ENCODE data around the gene GPSM1.
"Not testable (repeated sequence)": the region's sequence is repeated elsewhere in the genome, so short reads cannot be mapped to it uniquely, and the experiment has no call there.

GPSM1 gene

DNA sequence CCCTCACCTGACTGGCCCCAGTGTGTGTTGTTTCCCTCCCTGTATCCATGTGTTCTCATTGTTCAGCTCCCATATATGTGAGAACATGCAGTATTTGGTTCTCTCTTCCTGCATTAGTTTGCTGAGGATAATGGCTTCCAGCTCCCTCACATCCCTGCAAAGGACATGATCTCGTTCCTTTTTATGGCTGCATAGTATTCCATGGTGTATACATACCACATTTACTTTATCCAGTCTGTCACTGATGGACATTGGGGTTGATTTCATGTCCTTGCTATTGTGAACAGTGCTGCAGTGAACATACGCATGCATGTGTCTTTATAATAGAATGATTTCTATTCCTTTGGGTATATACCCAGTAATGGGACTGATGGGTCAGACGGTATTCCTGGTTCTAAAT, 7.4 kb upstream of the GPSM1 start:
- not testable (repeated sequence) for DNase-seq

DNA sequence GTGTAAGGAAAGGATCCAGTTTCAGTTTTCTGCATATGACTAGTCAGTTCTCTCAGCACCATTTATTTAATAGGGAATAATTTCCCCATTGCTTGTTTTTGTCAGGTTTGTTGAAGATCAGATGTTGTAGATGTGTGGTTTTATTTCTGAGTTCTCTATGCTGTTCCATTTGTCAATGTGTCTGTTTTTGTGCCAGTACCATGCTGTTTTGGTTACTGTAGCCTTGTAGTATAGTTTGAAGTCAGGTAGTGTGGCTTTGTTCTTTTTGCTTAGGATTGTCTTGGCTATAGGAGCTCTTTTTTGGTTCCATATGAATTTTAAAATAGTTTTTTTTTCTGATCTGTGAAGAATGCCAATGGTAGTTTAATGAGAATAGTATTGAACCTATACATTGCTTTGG, 6.4 kb upstream of the GPSM1 start:
- DNase-seq: not testable (repeated sequence)

DNA sequence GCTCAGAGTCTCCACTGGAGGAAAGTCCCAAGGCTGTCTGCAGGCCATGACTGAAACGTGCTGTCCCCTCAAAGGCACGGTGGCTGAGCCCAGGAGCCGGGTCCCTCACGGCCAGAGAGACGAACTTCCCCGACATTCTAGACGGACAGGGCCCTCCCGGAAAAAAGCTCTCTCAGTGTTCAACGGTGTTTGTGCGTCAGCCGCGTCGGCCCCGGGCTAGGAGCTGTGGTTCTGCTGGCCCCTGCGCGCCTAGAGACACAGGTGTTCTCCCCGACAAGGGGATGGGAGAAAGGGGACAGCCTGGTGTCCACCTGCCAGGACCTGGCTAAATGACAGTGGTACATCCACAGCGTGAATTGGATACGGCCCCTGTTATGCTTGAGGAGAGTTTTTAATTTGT, 5.8 kb upstream of the GPSM1 start:
- no peak for DNase-seq

DNA sequence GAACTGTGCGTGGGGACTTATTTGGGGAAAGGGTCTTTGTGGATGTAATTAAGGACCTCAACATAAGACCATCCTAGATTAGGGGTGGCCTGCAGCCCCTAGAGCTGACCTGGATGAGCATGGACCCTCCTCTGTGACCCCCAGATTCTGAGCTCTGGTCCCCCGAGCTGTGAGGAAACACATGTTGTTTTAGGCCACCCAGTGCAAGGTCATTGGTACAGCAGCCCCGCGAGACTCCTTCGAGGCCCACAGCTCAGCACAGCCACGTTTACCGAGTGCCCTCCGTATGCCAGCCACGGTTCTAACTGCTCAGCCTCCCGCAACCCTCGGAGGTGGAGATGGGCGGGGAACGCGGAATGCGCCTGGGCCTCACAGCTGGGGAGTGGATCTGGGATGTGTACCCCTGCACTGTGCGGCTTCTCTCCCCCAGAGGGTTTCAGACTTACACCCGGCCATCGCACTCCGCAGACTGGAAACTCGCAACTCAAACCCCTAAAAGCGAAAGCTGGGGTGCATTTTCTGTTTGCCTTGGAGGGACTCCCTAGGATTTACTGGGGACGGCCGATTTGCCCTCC, 4.5 kb upstream of the GPSM1 start:
- DNase-seq: no peak

DNA sequence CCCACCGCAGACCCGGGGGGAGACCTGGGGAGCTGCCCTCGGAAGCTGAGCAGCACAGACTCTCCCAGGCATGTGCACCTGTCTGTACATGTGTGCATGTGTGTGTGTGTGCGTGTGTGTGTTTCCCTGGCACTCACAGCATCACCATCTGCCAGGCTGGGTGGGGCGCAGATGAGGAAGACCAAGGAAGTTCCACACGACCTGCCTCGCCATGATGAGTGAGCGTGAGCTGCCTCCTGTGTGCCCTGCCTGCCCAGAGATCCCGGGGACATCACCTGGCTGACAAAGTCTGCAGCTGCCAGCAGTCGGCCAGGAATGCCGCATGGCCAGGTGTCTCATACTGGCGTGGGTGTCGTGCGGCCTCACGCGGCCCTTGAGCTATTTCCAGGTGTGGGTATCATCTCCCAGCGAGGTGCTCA, 4.0 kb upstream of the GPSM1 start:
- DNase-seq: no peak

DNA sequence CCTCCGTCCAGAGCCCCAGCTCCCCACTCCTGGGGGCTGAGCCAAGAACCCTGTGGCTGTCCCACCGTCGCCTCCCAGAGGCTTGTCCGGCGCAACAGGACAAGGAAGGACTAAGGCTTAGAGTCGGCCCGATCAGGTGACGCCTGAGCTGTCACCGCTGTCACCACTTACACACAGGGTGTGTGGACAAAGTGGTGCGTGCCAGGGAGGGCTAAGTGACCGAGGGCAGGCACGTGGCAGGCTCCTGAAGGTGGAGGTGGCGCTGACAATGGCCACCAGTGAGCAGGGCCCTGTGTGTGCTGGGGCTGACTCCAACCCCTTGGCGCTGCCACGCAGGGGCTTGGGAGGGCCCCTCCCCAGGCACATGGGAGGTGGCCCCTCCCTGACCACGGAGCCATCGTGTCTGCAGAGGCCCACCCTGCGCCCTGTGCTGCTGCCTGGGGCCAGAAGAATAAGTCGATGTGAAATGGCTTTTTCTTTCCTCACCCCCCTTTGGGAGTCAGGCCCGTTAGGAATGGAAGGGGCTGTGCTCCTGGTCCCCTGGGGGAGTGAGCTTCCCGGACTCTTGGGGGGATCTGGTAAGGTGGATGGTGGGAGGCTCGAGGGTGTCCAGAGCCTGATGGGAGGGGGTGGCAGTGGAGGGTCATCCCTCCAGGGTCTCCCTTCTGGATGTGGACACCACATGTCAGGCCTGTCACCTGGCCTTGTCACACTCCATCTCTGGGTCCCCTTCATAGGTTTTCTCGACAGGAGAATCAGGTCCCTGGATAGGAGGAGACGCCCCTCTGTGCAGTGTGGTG, 2.6 kb upstream of the GPSM1 start:
- DNase-seq: no peak

DNA sequence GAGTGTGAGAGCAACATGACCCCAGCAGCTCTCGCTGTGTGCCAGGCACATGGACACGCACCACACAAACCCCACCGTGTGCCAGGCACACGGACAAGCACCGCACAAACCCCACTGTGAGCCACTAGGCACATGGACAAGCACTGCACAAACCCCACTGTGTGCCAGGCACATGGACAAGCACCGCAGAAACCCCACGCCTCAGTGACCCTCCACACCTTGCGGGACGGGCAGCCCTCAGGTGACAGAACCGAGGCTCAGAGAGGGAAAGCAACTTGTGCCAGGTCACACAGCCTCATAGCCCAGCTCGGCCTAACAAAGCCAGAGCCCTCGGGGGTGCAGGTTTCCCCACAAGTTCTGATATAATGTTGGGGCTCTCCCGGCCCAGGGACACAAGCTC, 2.0 kb upstream of the GPSM1 start:
- DNase-seq: no peak

DNA sequence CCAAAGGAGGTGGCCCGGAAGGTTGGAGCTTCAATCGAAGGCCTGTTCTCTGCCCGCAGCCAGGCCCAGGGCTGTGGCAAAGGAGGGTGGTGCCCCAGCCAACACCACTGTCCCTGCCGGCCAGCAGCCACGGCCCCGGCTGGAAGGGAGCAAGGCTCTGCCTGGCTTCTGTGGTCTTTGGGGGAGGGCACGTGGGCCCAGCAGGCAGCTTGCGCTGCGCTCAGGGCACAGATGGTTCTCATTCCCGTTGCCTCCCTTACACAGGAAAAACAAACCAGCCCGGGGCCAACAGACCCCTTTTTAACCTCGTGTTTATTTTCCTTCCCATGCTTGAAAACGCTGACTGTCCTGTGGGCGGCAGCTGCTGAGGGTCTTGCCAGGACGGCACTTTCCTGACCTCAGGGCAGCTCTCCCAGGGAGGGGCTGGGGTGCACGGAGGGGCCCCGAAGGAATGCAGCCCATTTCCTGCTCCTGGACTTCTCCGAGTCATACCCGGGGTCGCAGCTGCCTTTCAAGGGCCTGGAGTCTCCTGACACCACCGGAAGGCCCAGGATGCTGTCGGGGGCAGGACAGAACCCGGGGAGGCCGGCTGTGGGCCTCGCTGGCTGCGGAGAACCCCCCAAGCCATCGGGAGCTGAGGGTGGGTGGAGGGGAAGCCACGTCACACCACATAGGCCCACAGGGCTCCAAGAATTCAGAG, 1.1 kb upstream of the GPSM1 start:
- DNase-seq: no peak

DNA sequence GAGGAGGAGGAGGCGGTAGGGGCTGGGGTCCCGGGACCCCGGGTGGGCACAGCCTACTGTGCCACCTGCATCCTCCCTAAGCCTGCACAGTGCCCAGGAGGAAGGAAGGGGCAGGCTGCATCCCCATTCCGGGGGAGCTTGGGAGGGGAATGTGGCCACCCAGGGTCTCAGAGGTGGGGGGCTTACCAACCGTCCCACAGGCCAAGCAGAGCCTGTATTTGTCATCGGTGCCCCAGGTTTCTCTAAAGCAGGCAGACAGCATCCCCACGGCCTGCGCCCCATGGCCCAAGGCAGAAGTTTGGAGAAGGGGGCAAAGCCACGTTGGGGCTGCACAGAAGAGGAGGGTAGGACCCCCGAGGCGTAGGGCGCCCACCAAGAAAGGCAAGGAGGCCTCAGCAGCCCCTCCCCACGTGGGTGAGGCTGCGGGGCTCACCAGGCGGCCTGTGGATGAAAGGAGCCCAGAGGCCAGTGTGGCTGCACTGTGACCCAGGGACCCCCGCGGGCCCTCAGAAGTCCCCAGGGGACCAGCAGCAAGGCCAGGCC, 507 bp upstream of the GPSM1 start:
- no peak for DNase-seq

DNA sequence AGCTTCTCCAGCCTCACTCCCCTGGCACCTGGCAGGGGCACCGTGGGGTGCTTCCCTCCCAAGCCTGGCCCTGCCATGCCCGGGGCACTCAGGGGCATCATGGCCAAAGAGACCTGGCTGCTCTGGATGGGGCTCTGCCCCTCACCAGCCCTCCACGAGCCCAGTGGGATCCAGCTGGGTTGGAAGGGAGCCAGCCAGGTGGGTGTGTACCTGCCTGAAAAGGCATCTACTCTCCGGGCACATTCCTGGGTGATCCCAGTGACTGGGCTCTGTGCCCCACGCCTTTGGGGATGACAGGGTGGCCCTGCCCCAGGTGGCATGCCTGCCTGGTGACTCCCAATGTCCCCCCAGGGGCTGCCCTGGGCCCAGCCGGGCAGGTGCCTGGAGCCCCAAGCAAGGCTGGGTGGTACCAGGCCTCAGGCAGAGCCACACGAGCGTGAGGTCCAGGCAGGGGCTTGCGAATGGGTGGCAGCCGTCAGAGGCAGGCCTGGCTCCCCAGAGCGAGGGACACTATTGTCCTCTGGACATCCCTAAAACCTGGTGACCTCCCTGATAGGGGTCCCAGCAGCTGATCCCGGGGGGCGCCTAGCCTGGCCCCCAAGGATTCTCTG, 777 bp downstream of the GPSM1 start:
- DNase-seq: no peak

DNA sequence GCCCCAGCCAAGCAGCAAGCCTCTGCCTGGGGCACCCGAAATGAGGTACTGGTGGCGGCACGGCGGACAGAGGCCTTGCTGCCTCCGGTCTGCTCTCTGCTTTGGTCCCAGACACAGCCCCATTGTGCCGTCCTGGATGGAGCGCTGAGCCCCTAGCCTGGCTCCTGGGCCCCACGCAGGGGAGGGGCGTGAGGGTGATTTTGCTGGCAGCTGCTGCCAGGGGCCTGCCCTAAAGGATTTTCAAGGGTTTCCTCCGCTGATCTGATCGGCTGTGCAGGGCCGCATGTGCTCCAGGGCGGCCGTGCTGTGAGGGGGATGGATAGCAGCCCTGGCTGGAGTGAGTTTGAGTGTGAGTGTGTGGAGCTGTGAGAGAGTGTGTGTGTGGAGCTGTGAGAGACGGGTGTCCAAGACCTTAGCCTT, 1.3 kb downstream of the GPSM1 start:
- DNase-seq: no peak

DNA sequence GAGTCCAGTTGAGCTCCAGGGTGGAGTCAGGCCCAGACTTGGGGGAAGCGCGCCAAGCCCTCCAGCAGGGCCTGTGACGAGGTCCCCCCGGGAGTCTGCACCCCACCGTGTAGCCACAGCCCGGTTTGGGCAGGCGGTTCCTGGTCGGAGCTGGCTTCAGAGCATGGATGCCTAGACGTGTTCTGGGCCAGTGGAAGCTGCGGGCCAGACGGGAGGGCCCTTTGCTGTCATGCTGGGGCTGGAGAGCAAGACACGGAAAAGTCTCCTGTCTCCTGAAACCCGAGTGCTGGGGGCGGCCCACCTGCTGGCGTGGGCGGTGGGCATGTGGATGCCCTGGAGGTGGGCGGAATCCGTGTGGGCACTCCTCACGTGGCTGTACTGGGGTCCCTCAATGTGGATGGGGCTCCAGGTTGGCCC, 1.9 kb downstream of the GPSM1 start:
- DNase-seq: no peak

DNA sequence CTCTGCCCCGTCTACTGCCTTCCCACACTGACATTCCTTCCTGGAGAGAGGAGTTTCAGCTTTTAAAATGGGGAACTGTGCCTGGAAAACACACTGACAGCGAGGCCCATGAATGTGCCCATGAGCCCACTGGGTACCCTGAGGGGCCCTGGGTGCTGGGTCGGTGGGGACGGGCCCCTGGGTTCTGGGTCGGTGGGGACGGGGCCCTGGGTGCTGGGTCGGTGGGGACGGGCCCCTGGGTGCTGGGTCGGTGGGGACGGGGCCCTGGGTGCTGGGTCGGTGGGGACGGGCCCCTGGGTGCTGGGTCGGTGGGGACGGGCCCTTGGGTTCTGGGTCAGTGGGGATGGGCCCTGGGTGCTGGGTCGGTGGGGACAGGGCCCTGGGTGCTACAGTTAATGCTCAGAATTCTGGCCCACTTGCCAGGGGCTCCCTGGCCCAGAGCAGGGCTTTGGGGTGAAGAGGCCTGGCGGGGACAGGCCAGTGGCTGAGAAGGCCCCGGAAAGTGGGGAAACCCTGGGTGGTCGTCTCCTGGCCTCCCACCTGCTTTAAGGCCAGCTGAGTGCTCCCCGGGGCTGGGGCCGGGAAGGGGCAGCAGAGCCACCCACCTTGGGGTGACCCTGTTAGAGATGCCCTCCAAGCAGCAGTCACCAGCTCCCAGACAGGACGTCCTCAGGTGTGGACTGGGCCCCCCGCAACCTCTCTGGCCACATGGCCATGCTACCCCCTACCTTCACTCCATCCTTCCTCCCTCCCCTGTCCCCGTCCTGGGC, 2.5 kb downstream of the GPSM1 start:
- no peak for DNase-seq

DNA sequence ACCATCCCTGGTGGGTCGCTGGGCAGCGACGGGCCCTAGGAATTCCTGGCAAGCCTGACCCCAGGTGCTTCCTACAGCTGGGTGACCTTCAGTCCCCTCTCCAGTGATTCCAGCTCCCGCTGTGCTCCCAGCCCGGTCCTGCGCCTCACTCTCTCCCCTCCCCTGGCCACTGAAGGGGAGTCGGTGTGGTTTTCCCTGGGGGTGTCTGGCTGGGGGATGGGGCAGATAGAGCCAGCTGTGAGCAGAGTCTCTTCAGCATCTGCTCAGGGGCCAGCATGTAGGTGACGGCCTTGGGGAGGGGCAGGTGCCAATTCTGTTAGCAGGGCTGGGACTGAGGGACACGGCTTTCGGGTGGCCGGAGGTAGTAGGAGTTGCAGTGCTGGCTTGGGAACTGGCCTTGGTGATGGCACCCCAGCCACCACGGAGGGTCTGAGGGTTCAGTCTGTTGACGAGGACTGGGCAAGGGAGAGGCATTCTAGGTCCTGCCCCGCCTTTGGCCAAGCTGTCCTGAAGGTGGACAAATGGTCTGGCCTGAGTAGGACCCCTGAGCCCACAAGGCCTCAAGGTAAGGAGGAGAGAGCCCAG, 3.2 kb downstream of the GPSM1 start:
- no peak for DNase-seq

DNA sequence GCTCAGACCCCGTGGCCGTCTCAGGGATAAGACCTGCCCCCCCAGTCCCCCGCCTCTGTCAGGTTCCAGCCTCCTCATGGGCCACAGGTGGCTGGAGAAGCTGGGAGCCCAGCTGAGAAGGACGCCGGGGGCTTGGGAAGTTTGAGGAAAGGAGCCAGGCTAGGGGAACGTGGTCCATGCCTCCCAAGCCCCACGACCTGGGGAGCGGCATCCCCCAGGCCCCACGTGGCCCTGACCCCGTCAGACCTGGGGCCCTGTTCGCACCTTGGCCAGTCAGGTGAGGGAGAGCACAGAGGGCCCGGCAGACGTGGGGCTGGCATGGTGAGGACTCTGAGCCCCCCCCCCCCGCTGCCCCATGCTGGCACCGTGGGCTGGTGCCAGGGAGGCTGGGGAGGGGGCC, 3.7 kb downstream of the GPSM1 start:
- no peak for DNase-seq

DNA sequence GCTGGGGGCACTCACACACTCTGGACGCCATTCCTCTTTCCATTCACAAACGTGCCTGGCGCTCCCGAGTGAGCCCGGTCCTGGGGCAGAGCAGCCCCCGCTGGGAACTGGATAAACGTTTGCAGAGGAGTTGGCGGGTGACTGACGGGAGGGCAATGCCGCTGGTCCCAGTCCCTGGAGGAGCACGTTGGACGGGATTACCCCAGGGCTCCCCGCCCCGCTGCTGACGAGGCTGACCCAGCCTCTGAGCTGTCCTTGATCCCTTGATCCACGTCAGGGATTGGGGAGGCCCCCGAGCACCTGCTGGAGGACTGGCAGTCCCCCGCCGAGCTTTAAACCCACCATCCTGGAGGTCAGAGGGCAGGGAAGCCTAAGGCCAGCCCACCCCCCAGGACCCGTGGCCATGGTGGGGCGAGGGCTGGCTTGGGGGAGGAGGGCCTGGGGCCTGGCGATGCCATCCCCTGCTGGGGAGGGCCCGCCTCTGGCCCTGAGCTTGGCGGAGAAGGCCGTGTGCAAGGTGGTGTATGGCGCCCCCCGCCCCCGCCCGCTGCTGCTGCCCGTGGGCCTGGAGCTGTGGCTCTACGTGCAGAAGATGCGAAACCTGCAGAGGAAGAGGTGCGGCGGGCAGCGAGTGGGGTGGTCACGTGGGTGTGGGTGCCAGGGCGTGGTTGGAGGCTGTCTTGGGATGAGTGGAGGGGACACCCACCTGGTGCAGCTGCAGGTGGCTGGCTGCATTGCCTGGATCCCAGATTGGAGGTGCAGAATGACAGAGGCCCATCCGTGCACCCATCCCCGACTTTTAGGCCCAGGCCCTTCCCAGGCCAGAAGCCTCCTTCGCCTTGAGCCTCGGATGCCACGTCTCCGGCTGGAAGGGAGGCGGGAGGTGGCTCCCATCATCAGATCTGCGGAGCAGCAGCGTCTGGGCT, 4.5 kb downstream of the GPSM1 start:
- DNase-seq: no peak

DNA sequence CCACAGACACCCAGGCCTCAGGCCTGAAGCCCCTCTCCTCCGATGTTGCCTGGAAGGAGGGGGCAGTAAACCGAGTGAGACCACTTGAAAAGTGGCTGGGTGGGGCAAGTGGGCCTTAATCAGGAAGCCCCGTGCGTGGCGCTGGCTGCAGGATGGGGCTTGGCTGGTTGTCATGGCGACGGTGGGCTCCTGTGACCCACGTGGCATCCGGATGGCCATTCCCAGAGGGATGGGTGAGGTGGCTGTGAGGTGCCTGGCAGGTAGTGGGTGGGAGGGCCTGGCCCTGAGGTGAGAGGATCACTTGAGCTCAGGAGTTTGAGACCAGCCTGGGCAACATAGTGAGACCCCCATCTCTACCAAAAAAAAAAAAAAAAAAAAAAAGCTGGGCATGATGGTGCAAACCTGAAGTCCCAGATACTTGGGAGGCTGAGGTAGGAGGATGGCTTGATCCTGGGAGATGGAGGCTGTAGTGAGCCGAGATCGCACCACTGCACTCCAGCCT, 5.2 kb downstream of the GPSM1 start:
- DNase-seq: no peak

DNA sequence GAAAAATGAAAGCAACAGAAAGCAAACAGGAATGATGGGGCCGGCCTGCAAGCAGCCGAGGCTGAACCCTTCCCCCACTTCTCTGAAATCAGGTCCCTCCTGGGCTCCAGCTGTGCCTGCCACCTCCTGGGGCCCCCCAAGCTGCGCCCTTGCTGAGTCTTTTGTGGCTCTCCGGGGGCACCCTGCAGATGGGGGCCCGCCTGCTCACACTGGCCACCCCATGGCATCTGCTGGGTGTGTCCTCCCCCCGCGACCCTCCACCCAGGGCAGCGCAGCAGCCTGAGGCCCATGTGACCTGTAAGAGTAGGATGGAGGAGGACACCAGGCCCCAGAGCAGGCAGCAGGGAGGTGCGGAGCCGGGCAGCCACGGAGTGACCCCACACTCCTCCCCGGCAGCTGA, 5.7 kb downstream of the GPSM1 start:
- DNase-seq: no peak

DNA sequence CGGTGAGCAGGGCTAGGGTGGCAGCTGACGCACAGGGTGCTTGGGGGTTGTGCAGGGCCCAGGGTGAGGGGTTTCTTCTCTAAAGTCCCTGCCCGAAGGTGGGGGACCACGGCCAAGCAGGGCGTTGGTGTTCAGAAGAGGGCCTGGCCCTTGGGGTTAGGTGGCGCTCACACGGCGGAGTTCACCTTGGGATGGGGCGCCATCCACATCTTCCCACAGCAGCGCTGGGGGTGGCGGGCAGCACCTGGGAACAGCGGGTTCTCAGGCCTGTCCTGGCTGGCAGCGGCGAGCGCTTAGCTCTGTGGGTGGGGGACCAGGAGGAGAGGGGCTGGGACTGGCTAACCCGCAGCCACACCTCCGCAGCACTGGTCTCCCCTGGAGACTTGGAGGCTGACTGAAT, 6.1 kb downstream of the GPSM1 start:
- DNase-seq: no peak

DNA sequence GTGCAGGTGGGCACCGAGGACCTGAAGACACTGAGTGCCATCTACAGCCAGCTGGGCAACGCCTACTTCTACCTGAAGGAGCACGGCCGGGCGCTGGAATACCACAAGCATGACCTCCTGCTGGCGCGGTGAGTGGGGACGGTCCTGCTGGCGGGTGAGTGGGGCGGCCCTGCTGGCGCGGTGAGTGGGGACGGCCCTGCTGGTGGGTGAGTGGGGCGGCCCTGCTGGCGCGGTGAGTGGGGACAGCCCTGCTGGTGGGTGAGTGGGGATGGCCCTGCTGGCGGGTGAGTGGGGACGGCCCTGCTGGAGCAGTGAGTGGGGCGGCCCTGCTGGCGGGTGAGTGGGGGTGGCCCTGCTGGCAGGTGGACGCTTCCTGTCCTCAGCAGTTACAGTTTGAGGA, 7.2 kb downstream of the GPSM1 start:
- no peak for DNase-seq
